Adipose tissue (tissue), 3 donors: Measurements from ENCODE around the gene FAM117A. TPM values are rescaled to one million over a fixed set of nuclear protein-coding genes. Genes with fewer than 3 reads are reported as not detected.
"Not testable (repeated sequence)": the region's sequence is repeated elsewhere in the genome, so short reads cannot be mapped to it uniquely, and the experiment has no call there.

Experiments used
- H3K27ac ChIP-seq: one replicate; pipeline ENCODE4 v1.5.1; 2013; ENCODE audit warnings: low read depth, low read length
- WGBS, 3 donors: extraction: QIAGEN DNeasy Blood & Tissue Kit; methylation state at CpG; one replicate each; pipeline ENCODE4 v1.1.7; 2013; 5-methylcytosine and 5-hydroxymethylcytosine counted together
- polyA plus RNA-seq, 3 donors: library from polyadenylated mRNA; stranded (reverse); fragments of 200-250 nt; gene quantifications; one replicate each; pipeline ENCODE4 v1.2.3, GENCODE V29; 2013
- donor health status: healthy with polysubstance abuse.
- donor health status: Bipolar disorder and iron deficiency.
- donor health status: healthy.

FAM117A gene
- polyA plus RNA-seq, 3 donors = 5.6 to 10.7 (median 7.7) TPM

GRCh38 chr17:49766918-49767530 is 3.1 kb upstream of the FAM117A start:
- WGBS, 3 donors = 79 to 82% (median 81%) methylated on average over 3 of the region's 3 CpGs

GRCh38 chr17:49764559-49765180 is 739 bp upstream of the FAM117A start:
- 9 to 26% (median 21%) methylated on average over 8 of the region's 8 CpGs for WGBS, 3 donors
- no peak overlapping the region for H3K27ac ChIP-seq

More at GRCh38 chr17:49766918-49767530, 3.1 kb upstream of the FAM117A start:
- no peak overlapping the region for H3K27ac ChIP-seq

GRCh38 chr17:49762151-49762941 is 1.6 kb downstream of the FAM117A start:
- no peak overlapping the region for H3K27ac ChIP-seq
- WGBS, 3 donors = 41 to 69% (median 42%) methylated on average over 6 of the region's 6 CpGs

GRCh38 chr17:49760932-49761558 is 2.9 kb downstream of the FAM117A start:
- no peak overlapping the region for H3K27ac ChIP-seq

GRCh38 chr17:49760296-49760695 is 3.6 kb downstream of the FAM117A start:
- WGBS, 3 donors = 30 to 85% (median 80%) methylated on average over 1 of the region's 1 CpG
- H3K27ac ChIP-seq = no peak overlapping the region

More at GRCh38 chr17:49760932-49761558, 2.9 kb downstream of the FAM117A start:
- 51 to 56% (median 52%) methylated on average over 6 of the region's 6 CpGs for WGBS, 3 donors

- 70 to 80% (median 73%) methylated on average over 3 of the region's 3 CpGs for WGBS, 3 donors
- no peak overlapping the region for H3K27ac ChIP-seq
Measured at GRCh38 chr17:49759203-49759602, 4.7 kb downstream of the FAM117A start.

- 84 to 91% (median 85%) methylated on average over 8 of the region's 8 CpGs for WGBS, 3 donors
- H3K27ac ChIP-seq = not testable (repeated sequence)
Measured at GRCh38 chr17:49758464-49759010, 5.4 kb downstream of the FAM117A start.

- no peak overlapping the region for H3K27ac ChIP-seq
- 64 to 80% (median 70%) methylated on average over 6 of the region's 6 CpGs for WGBS, 3 donors
Measured at GRCh38 chr17:49757151-49757777, 6.7 kb downstream of the FAM117A start.

- H3K27ac ChIP-seq = no peak overlapping the region
- 85 to 88% (median 88%) methylated on average over 9 of the region's 9 CpGs for WGBS, 3 donors
Measured at GRCh38 chr17:49756323-49757150, 7.4 kb downstream of the FAM117A start.

- WGBS, 3 donors = 83 to 86% (median 84%) methylated on average over 4 of the region's 4 CpGs
- no peak overlapping the region for H3K27ac ChIP-seq
Measured at GRCh38 chr17:49755663-49756283, 8.2 kb downstream of the FAM117A start.

- WGBS, 3 donors = 25 to 59% (median 57%) methylated on average over 8 of the region's 8 CpGs
- no peak overlapping the region for H3K27ac ChIP-seq
Measured at GRCh38 chr17:49753959-49754391, 10.0 kb downstream of the FAM117A start.

GRCh38 chr17:49752508-49752907 is 11.4 kb downstream of the FAM117A start:
- no peak overlapping the region for H3K27ac ChIP-seq

GRCh38 chr17:49749730-49750129 is 14.2 kb downstream of the FAM117A start:
- 88 to 97% (median 93%) methylated on average over 3 of the region's 3 CpGs for WGBS, 3 donors
- no peak overlapping the region for H3K27ac ChIP-seq

More at GRCh38 chr17:49752508-49752907, 11.4 kb downstream of the FAM117A start:
- 84 to 90% (median 88%) methylated on average over 3 of the region's 3 CpGs for WGBS, 3 donors

GRCh38 chr17:49748791-49749190 is 15.1 kb downstream of the FAM117A start:
- 68 to 82% (median 79%) methylated on average over 7 of the region's 7 CpGs for WGBS, 3 donors
- H3K27ac ChIP-seq = no peak overlapping the region

GRCh38 chr17:49748223-49748622 is 15.7 kb downstream of the FAM117A start:
- no peak overlapping the region for H3K27ac ChIP-seq
- 60 to 85% (median 71%) methylated on average over 3 of the region's 3 CpGs for WGBS, 3 donors

GRCh38 chr17:49747632-49748031 is 16.3 kb downstream of the FAM117A start:
- WGBS, 3 donors = 52 to 85% (median 65%) methylated on average over 1 of the region's 1 CpG
- no peak overlapping the region for H3K27ac ChIP-seq
